ENCODE measurements around the gene DNASE1L1. TPM values are rescaled to one million over a fixed set of nuclear protein-coding genes. Genes with fewer than 3 reads are reported as not detected.

Gene DNASE1L1
- total RNA-seq, 4 donors from 2014 or later: 21.7 to 41.4 (median 32.1) TPM

- 75 to 91% methylated on average over 5 to 11 of the region's 30 CpGs for WGBS, 2 donors
- intact Hi-C loops (cut with DNase I): no loop called here
- no peak for TF ChIP-seq POLR2A (IDR thresholded peaks at IDR 0.05)
- TF ChIP-seq CTCF (IDR thresholded peaks at IDR 0.05): no peak
- no peak overlapping the region for H3K4me3 ChIP-seq
- peaks cover 0 to 49% (median 3%) of the 10 kb centered on the region in 3 donors for H3K4me1 ChIP-seq
- no peak for DNase-seq
- peaks cover 46 to 96% (median 67%) of the 10 kb centered on the region in 3 donors for H3K36me3 ChIP-seq
- no peaks in the 10 kb centered on the region for H3K9me3 ChIP-seq
- no peaks in the 10 kb centered on the region for H3K27me3 ChIP-seq
- H3K27ac ChIP-seq: peak overlapping the region in 2 of 4 donors; percentile 36 to 39
These were observed 46.8 kb downstream of the DNASE1L1 start for GRCh38 chrX:154362085-154362742.

GRCh38 chrX:154360155-154360713, 48.8 kb downstream of the DNASE1L1 start:
- DNase-seq: no peak
- no peak overlapping the region for H3K4me3 ChIP-seq
- 74% methylated on average over 18 of the region's 34 CpGs; no CpG with 5 or more reads in 1 of the 2 donors for WGBS, 2 donors
- TF ChIP-seq CTCF (IDR thresholded peaks at IDR 0.05) (no peak), POLR2A (IDR thresholded peaks at IDR 0.05) (no peak)
- H3K4me1 ChIP-seq: peaks cover 0 to 29% (median 0%) of the 10 kb centered on the region in 3 donors
- H3K9me3 ChIP-seq: no peaks in the 10 kb centered on the region
- H3K27ac ChIP-seq: peak overlapping the region in 2 of 4 donors; percentile 21 to 44
- H3K36me3 ChIP-seq: peaks cover 37 to 96% (median 65%) of the 10 kb centered on the region in 3 donors
- intact Hi-C loops (cut with DNase I): no loop called here
- H3K27me3 ChIP-seq: no peaks in the 10 kb centered on the region

GRCh38 chrX:154359362-154360154, 49.5 kb downstream of the DNASE1L1 start:
- no CpG with 5 or more reads among the region's 41 CpGs for WGBS, 2 donors
- no peaks in the 10 kb centered on the region for H3K9me3 ChIP-seq
- TF ChIP-seq POLR2A (IDR thresholded peaks at IDR 0.05) (no peak), CTCF (IDR thresholded peaks at IDR 0.05) (no peak)
- peaks cover 0 to 26% (median 0%) of the 10 kb centered on the region in 3 donors for H3K4me1 ChIP-seq
- no peak overlapping the region for H3K4me3 ChIP-seq
- peak overlapping the region in 3 of 4 donors; percentile 9 to 44 (median 30) for H3K27ac ChIP-seq
- peaks cover 35 to 96% (median 60%) of the 10 kb centered on the region in 3 donors for H3K36me3 ChIP-seq
- no peaks in the 10 kb centered on the region for H3K27me3 ChIP-seq
- intact Hi-C loops (cut with DNase I): no loop called here
- no peak for DNase-seq

GRCh38 chrX:154358829-154359228, 50.2 kb downstream of the DNASE1L1 start:
- peaks cover 28 to 96% (median 60%) of the 10 kb centered on the region in 3 donors for H3K36me3 ChIP-seq
- H3K4me1 ChIP-seq: peaks cover 0 to 26% (median 0%) of the 10 kb centered on the region in 3 donors
- peak overlapping the region in 1 of 4 donors; percentile 44 for H3K27ac ChIP-seq
- intact Hi-C loops (cut with DNase I): no loop called here
- WGBS, 2 donors: 76% methylated on average over 3 of the region's 6 CpGs; no CpG with 5 or more reads in 1 of the 2 donors
- DNase-seq: no peak
- no peaks in the 10 kb centered on the region for H3K27me3 ChIP-seq
- no peaks in the 10 kb centered on the region for H3K9me3 ChIP-seq
- H3K4me3 ChIP-seq: no peak overlapping the region
- TF ChIP-seq CTCF (IDR thresholded peaks at IDR 0.05) (no peak), POLR2A (IDR thresholded peaks at IDR 0.05) (no peak)

Measured in esophagus squamous epithelium (tissue), 5 donors.